Common myeloid progenitor, CD34-positive (primary cell): Measurements from ENCODE around the gene PFN1.
A peak's percentile ranks its signal among the peaks of the same experiment; 100 is the strongest.

Experiments
- CTCF ChIA-PET: fragments of 350-600 bp; sonication (Branson Sonifier 250); formaldehyde crosslinking; loops from one replicate; lab custom pipeline; 2021; ENCODE audit warnings: antibody characterized with exemption; lab: Charles Lee
- POLR2A ChIA-PET: fragments of 350-600 bp; sonication (Branson Sonifier 250); formaldehyde crosslinking; loops from one replicate; lab custom pipeline; 2021; ENCODE audit warnings: antibody characterized with exemption; lab: Charles Lee
- DNase-seq, 3 donors: peaks; one replicate each; pipeline versions ENCODE4 v3.0.0 to v3.0.0-alpha.2; 2013
- H3K27ac ChIP-seq, 2 experiments: 1 replicate in 1 of 2; 2 replicates in 1 of 2; pipeline ENCODE4 v1.7.0; 2013; ENCODE audit warnings: inconsistent platforms in 2 of 2, low read length in 2 of 2, mild to moderate bottlenecking in 2 of 2, low read depth in 1 of 2, moderate library complexity in 1 of 2; ENCODE audit not compliant: severe bottlenecking in 2 of 2, insufficient read depth in 1 of 2, poor library complexity in 1 of 2
- H3K27me3 ChIP-seq, 5 experiments: replicated peaks in 2 of 5; 1 replicate in 3 of 5; 2 replicates in 2 of 5; pipeline versions ENCODE4 v1.6.1 to v1.7.0; 2013; ENCODE audit warnings: low read length in 4 of 5, mild to moderate bottlenecking in 2 of 5, moderate library complexity in 2 of 5, inconsistent platforms in 1 of 5; ENCODE audit not compliant: insufficient read depth in 5 of 5, control insufficient read depth in 4 of 5
- H3K36me3 ChIP-seq, 4 experiments: 1 replicate in 2 of 4; 2 replicates in 2 of 4; pipeline versions ENCODE4 v1.6.1 to v1.7.0; 2013; ENCODE audit warnings: low read length in 3 of 4, control low read depth in 1 of 4, mild to moderate bottlenecking in 1 of 4; ENCODE audit not compliant: control insufficient read depth in 4 of 4, insufficient read depth in 4 of 4
- H3K4me1 ChIP-seq, 4 experiments: 1 replicate in 3 of 4; 2 replicates in 1 of 4; pipeline versions ENCODE4 v1.6.1 to v1.7.1; 2013; ENCODE audit warnings: low read length in 3 of 4, mild to moderate bottlenecking in 3 of 4, control low read depth in 1 of 4, inconsistent platforms in 1 of 4, moderate library complexity in 1 of 4; ENCODE audit not compliant: control insufficient read depth in 4 of 4, insufficient read depth in 4 of 4; ENCODE audit errors: control extremely low read depth in 1 of 4
- H3K4me3 ChIP-seq, 7 experiments: 1 replicate in 4 of 7; 2 replicates in 3 of 7; pipeline versions ENCODE4 v1.5.1 to v1.7.0; 2013; ENCODE audit warnings: mild to moderate bottlenecking in 7 of 7, low read length in 6 of 7, moderate library complexity in 6 of 7, inconsistent platforms in 2 of 7, low read depth in 2 of 7, control low read depth in 1 of 7; ENCODE audit not compliant: insufficient read depth in 4 of 7, control insufficient read depth in 1 of 7; ENCODE audit errors: extremely low read depth in 1 of 7
- H3K9me3 ChIP-seq, 5 experiments: 1 replicate in 4 of 5; 2 replicates in 1 of 5; pipeline versions ENCODE4 v1.6.1 to v1.7.1; 2013; ENCODE audit warnings: low read length in 4 of 5, mild to moderate bottlenecking in 2 of 5, inconsistent platforms in 1 of 5, low read depth in 1 of 5, moderate library complexity in 1 of 5; ENCODE audit not compliant: control insufficient read depth in 4 of 5, insufficient read depth in 2 of 5; ENCODE audit errors: control extremely low read depth in 1 of 5
- WGBS: methylation state at CpG from one replicate; pipeline ENCODE4 v1.1.5; 2013; ENCODE audit not compliant: insufficient coverage; 5-methylcytosine and 5-hydroxymethylcytosine counted together

PFN1 gene

DNA sequence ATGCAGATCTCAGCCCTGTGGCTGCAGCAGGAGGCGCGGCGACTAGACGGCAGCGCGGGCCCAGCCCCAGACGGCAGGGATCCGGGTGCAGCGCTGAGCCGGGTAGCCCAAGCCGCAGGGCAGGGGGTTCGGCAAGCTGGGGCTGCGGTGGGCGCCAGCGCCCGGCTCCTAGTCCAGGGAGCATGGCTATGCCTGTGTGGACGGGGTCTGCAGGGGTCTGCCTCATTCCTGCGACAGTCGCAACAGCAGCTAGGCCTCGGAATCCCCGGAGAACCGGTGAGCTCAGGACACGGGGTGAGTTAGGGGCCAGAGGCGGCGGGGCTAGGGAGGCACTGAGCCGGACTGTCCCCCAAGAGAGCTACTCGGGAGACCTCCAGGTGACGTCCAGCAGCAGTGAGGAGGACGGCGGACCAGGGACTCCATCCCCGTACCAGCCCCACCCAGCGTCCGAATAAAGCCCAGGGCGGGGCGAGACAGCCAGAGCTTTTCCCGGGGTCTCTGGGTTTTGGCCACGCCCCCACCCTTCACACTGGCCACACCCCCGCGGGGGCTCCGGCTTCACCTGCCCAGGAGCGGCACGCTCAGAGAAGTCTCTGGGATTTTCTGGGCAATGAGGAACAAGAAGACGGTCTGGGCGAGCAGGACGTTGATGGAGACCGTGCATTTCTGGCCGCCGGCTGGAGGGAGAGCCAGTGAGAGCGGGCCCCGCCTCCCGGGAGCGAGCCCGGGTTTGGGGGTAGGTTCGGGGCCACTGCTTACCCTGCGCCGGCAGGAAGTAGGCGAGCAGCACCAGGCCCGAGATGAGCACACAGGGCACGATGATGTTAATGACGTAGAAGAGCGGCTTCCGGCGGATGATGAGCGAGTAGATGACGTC, 47.9 kb downstream of the PFN1 start:
- WGBS = 5% methylated on average over 59 of the region's 65 CpGs
- Histone ChIP-seq H3K4me1 (peaks cover 0 to 55% (median 43%) of the 10 kb centered on the region in 4 experiments), H3K27me3 (peaks cover 0 to 42% (median 24%) of the 10 kb centered on the region in 5 experiments), H3K4me3 (peak overlapping the region in 6 of 7 experiments; percentile 11 to 77 (median 47)), H3K27ac (no peak overlapping the region), H3K9me3 (no peaks in the 10 kb centered on the region), H3K36me3 (peaks cover 4 to 19% (median 11%) of the 10 kb centered on the region in 4 experiments)
- DNase-seq = peak; percentile 82 to 94 (median 91)
- POLR2A ChIA-PET = interaction anchor here (0.5 kb wide), 1 partner anchor 187 kb away, joined by 6 read pairs; no protein-coding TSS in a partner anchor
- CTCF ChIA-PET = interaction anchor here (0.9 to 1.9 kb wide), 5 partner anchors 10 to 191 kb away, joined by 3 to 12 read pairs (median 3); partner anchors contain the start of gene MED11

DNA sequence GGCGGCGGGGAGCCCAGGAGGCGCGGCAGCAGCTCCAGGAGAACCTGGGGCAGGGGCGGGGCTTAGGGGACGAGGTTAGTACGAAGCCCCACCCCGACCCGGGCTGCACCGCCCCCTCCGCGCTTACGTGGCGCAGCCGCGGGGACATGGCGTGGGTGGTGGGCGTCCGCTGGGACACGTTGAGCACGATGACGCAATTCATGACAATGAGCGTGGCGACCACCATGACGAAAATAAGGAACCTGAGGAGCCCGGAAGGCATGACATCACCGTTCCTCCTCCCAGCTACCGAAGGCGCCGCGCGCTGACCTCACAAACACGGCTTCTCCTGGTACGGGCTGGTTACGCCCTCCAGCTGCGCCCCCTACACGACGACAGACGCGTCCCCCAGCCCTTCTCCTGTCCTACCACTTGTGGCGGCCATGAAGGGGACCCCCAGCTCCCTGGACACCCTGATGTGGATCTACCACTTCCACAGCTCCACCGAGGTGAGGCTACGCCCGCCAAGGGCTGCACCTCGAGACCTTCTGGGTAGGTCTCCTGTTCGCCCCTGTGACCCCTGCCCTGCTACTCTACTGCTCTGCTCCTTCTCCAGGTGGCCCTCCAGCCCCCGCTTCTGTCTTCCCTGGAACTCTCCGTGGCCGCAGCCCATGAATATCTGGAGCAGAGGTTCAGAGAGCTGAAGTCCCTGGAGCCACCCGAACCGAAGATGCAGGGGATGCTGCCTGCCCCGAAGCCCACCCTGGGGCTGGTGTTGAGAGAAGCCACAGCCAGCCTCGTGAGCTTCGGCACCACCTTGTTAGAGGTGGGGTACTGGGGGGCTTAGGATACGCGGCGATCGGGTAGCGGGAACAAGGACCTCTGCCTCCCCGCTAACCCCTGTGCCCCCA, 48.7 kb downstream of the PFN1 start, which contains the start of gene C17orf107:
Gene C17orf107, plus strand, starts transcription at position 196 of the 890 bp plus-strand sequence. Its CDS starts 227 bp downstream, at position 423.
- H3K9me3 ChIP-seq = no peaks in the 10 kb centered on the region
- 7% methylated on average over 51 of the region's 60 CpGs for WGBS
- peaks cover 8 to 27% (median 17%) of the 10 kb centered on the region in 4 experiments for H3K36me3 ChIP-seq
- H3K4me3 ChIP-seq = peak within 1 kb of the TSS; percentile 11 to 77 (median 56)
- no peak within 1 kb of the TSS for H3K27ac ChIP-seq
- peaks cover 0 to 42% (median 24%) of the 10 kb centered on the region in 5 experiments for H3K27me3 ChIP-seq
- H3K4me1 ChIP-seq = peaks cover 0 to 55% (median 43%) of the 10 kb centered on the region in 4 experiments
- CTCF ChIA-PET = interaction anchor here (0.9 to 1.9 kb wide), 7 partner anchors 9 to 168 kb away, joined by 3 to 12 read pairs (median 3); partner anchors contain the start of gene MED11
- DNase-seq = peak; percentile 98 to 99 (median 99)
- POLR2A ChIA-PET = interaction anchor here (0.5 to 1.3 kb wide), 6 partner anchors 9 to 432 kb away, joined by 3 to 6 read pairs (median 4); partner anchors contain the start of gene SLC25A11

- peaks cover 0 to 42% (median 21%) of the 10 kb centered on the region in 5 experiments for H3K27me3 ChIP-seq
- ChIA-PET POLR2A (interaction anchor here (0.5 to 1.3 kb wide), 5 partner anchors 9 to 433 kb away, joined by 3 to 4 read pairs (median 4); partner anchors contain the start of gene SLC25A11), CTCF (interaction anchor here (0.9 to 1.9 kb wide), 6 partner anchors 9 to 163 kb away, joined by 3 to 12 read pairs (median 4); no protein-coding TSS in a partner anchor)
- peak in 1 of 3 donors; percentile 23 for DNase-seq
- 22% methylated on average over 32 of the region's 34 CpGs for WGBS
- H3K27ac ChIP-seq = no peak overlapping the region
- peaks cover 0 to 55% (median 43%) of the 10 kb centered on the region in 4 experiments for H3K4me1 ChIP-seq
- peaks cover 10 to 34% (median 22%) of the 10 kb centered on the region in 4 experiments for H3K36me3 ChIP-seq
- no peaks in the 10 kb centered on the region for H3K9me3 ChIP-seq
- H3K4me3 ChIP-seq = peak overlapping the region; percentile 2 to 77 (median 56)
Observed at GRCh38 chr17:4898927-4899326, 49.4 kb downstream of the PFN1 start.

DNA sequence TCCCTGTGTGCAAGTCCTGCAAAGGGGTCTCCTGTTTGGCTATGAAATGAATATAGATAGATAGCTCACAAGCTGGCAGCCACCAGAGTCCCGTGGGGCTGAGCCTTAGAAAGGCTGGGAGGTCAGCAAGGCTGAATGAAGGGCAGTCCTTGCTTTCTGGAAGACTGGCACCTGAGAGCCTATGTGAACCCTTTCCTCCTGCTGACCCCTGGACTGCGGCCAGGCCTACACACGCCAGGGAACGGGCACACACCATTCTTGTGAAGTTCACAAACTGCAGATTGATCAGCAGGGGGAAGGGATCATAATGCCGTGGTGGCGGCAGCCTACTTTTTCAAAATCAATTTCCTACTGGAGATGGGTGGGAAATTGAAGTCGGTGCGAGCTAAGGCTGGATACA, 50.0 kb downstream of the PFN1 start:
- Histone ChIP-seq H3K27me3 (peaks cover 0 to 42% (median 21%) of the 10 kb centered on the region in 5 experiments), H3K9me3 (no peaks in the 10 kb centered on the region), H3K4me3 (peak overlapping the region in 2 of 7 experiments; percentile 65 to 77), H3K4me1 (peaks cover 0 to 51% (median 41%) of the 10 kb centered on the region in 4 experiments), H3K27ac (no peak overlapping the region), H3K36me3 (peaks cover 10 to 40% (median 25%) of the 10 kb centered on the region in 4 experiments)
- POLR2A ChIA-PET = no interaction called here
- CTCF ChIA-PET = interaction anchor here (1.5 to 1.7 kb wide), 2 partner anchors 9 to 18 kb away, joined by 4 to 5 read pairs; no protein-coding TSS in a partner anchor
- 93% methylated on average over 4 of the region's 8 CpGs for WGBS
- no peak for DNase-seq

DNA sequence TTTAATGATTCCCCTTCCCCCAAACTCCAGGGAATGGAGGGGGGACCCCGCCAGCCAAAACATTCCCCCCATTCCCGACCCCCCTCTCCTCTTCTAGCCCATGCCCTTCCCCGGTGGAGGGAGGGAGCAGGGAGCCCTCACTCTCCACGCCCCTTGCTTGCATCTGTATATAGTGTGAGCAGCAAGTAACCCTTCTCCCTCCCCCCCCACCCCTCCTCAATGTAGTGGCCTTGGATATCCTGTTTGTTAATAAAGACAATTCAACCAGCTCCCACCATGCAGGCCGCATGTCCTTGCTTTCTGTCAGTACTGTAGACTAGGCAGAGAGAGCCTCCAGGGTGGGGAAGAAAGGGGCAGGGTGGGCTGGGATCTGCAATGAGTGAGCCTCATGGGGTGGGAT, 50.5 kb downstream of the PFN1 start:
- POLR2A ChIA-PET = no interaction called here
- Histone ChIP-seq H3K9me3 (no peaks in the 10 kb centered on the region), H3K4me3 (no peak overlapping the region), H3K36me3 (peaks cover 10 to 45% (median 26%) of the 10 kb centered on the region in 4 experiments), H3K27ac (no peak overlapping the region), H3K4me1 (peaks cover 0 to 46% (median 35%) of the 10 kb centered on the region in 4 experiments), H3K27me3 (peaks cover 0 to 42% (median 21%) of the 10 kb centered on the region in 5 experiments)
- CTCF ChIA-PET = interaction anchor here (1.2 to 1.7 kb wide), 2 partner anchors 8 to 22 kb away, joined by 4 to 5 read pairs; no protein-coding TSS in a partner anchor
- WGBS = no CpG with 5 or more reads among the region's 5 CpGs
- no peak for DNase-seq

DNA sequence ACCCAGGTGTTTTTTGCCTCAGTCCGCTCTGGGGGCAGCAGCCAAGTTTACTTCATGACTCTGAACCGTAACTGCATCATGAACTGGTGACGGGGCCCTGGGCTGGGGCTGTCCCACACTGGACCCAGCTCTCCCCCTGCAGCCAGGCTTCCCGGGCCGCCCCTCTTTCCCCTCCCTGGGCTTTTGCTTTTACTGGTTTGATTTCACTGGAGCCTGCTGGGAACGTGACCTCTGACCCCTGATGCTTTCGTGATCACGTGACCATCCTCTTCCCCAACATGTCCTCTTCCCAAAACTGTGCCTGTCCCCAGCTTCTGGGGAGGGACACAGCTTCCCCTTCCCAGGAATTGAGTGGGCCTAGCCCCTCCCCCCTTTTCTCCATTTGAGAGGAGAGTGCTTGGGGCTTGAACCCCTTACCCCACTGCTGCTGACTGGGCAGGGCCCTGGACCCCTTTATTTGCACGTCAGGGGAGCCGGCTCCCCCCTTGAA, 51.1 kb downstream of the PFN1 start:
- no peak for DNase-seq
- peaks cover 12 to 47% (median 30%) of the 10 kb centered on the region in 4 experiments for H3K36me3 ChIP-seq

More for the DNA sequence above, 51.1 kb downstream of the PFN1 start:
- no peak overlapping the region for H3K4me3 ChIP-seq
- H3K27me3 ChIP-seq = peaks cover 0 to 42% (median 18%) of the 10 kb centered on the region in 5 experiments
- CTCF ChIA-PET = interaction anchor here (1.2 to 2.0 kb wide), 4 partner anchors 8 to 187 kb away, joined by 4 to 6 read pairs (median 4); partner anchors contain the start of gene ARRB2
- H3K4me1 ChIP-seq = peaks cover 0 to 40% (median 29%) of the 10 kb centered on the region in 4 experiments
- H3K27ac ChIP-seq = no peak overlapping the region
- WGBS = 94% methylated on average over 9 of the region's 10 CpGs
- POLR2A ChIA-PET = no interaction called here
- no peaks in the 10 kb centered on the region for H3K9me3 ChIP-seq
